ENCODE data around the gene TBX21.

DNA sequence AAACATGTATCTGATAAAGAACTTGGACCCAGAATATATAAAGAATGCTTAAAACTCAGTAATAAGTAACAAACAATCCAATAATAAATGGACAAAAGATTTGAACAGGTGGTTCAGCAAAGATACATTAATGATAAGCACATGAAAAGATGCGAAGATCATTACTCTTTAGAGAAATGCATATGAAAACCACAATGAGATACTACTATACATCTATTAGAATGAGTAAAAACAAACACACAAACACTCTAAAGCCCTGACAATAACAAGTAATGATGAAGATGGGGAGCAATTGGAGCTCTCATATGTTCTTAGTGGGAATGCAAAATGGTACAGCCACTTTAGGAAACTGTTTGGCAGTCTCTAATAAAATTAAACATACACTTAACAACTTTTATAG lies 59.4 kb downstream of the TBX21 start:
- TF ChIP-seq POLR2A (IDR thresholded peaks at IDR 0.05) (no peak), POLR2AphosphoS5 (IDR thresholded peaks at IDR 0.05) (no peak)
- TF ChIP-seq, protein P1, sequence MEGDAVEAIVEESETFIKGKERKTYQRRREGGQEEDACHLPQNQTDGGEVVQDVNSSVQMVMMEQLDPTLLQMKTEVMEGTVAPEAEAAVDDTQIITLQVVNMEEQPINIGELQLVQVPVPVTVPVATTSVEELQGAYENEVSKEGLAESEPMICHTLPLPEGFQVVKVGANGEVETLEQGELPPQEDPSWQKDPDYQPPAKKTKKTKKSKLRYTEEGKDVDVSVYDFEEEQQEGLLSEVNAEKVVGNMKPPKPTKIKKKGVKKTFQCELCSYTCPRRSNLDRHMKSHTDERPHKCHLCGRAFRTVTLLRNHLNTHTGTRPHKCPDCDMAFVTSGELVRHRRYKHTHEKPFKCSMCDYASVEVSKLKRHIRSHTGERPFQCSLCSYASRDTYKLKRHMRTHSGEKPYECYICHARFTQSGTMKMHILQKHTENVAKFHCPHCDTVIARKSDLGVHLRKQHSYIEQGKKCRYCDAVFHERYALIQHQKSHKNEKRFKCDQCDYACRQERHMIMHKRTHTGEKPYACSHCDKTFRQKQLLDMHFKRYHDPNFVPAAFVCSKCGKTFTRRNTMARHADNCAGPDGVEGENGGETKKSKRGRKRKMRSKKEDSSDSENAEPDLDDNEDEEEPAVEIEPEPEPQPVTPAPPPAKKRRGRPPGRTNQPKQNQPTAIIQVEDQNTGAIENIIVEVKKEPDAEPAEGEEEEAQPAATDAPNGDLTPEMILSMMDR (IDR thresholded peaks at IDR 0.05 in 8 of 11, conservative IDR thresholded peaks at IDR 0.05 in 3 of 11): no peak

Measured in spleen (tissue), 7 donors.